Activated CD8-positive, alpha-beta memory T cell treated with anti-CD3 and anti-CD28 coated beads, Interleukin-2, amount 50 U/mL, for 1 hour (primary cell): ENCODE measurements around the gene IFT172.

Source experiments
- DNase-seq: peaks from one replicate; pipeline ENCODE4 v3.0.0-alpha.2; 2020; ENCODE audit errors: extremely low read depth

IFT172 gene

DNA sequence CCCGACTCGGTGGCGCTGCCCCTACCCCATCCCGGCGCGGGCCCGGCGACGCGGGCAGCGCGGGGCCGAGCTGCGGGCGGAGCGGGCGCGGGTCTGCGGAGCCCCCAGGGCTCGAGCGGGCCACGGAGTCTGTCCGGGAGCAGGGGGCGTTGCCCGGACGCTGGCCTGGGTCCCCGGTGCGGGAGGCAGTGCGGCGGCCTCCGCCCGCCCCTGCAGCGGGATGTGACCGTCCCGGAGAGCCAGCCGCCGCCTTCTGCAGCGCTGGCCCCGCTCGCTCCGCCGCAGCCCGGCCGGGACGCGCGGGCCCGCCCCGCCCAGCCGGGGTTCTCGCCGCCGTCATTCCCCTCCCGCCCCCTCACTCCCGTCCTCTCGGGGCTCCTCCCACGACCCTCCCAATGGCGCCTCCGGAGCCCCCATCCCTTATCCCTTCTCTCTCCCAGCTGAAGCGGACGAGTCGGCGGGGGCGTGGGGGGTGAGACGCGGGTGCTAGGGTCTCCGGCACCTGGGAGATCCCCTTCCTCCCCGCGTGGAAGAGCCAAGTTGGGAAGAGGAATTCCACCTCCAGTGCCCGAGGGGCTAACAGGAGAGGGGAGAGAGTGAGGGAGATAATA, 5.5 kb upstream of the IFT172 start, which contains the start of gene FNDC4:
Gene FNDC4, minus strand, starts transcription at position 257 of the 611 bp plus-strand sequence. CDS start 521 bp downstream, outside the sequence.
- DNase-seq, result no peak

DNA sequence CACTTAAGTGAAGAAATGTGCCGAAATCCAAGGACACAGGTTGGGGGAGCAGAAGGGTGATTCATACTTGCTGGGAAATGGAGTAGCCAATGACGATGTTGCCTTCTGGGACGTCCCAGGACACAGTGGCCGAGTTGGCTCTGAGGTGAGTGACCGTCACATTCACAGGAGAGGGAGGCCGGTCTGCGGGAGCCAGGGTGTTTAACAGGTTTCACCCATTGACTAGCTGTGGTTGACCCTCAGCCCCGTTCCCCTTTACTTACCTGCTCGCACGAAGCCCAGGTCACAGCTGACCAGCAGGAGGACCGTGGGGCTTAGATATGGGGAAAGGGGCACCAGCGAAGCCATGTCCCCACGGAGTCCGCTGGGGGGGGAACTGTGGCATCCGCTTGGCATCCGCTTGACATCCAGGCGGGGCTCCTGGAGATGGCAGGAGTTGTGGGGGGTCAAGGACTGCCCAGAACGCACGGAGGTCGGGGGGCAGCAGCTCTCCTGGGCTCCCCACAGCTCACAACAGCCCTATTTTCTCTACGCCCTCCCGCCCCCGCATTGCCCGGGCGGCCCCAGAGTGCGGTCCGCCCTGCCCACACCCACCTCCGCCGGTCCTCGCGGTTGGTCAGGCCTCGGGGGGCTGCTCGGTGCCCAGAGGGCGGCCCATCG, 4.9 kb upstream of the IFT172 start:
- no peak for DNase-seq

DNA sequence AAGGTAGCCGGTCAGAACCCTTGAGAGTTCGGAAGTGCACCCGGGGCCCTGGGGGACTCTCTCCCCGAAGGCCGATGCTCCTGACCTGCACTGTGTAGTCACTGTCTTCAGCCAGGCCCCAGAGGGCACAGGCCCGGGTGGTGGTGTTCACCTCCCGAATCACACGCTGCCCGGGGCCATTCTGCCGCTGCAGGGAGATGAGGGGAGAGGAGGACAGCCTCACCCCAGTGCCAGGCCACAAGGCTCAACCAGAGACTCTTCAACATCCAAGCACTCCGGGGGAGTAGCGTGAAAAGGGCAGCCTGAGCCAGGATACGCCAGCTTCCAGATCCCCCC, 4.4 kb upstream of the IFT172 start:
- no peak for DNase-seq

DNA sequence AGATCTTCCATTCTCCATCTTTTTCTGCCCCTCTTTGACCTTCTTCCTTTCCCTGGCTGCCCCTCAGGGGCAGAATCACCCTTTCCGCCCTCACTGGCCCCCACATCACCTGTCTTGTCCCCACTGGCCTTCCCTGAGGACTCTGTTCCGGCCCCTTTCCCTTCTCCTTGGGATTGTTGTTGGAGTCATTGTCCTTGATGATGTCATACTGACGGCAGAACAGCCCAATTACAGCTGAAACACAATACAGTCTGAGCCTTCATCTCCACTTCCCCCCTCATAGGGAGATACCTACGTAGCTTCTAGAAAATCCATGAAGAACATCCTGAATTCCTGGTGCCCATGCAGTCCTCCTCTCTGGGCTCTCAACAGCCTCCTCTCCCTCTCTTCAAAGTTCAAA, 3.0 kb upstream of the IFT172 start:
- no peak for DNase-seq

DNA sequence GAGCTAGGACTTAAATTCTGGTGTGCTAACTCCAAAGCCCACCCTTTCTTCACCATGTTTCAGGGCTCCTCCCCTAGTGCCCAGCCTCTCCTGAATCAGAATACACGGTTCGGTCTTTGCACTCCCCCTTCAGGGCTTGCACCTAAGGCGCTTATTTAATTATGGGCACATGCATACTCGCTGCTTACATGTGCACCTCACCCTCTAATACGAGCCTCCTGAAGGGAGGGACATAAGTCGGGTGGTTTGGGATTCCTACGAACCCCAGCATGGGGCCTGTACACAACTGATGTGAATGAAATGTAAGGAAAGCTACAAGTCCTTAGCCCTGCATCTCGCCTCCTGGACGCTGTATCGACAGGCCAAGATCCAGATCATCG, 435 bp downstream of the IFT172 start:
- peak; percentile 13 for DNase-seq

DNA sequence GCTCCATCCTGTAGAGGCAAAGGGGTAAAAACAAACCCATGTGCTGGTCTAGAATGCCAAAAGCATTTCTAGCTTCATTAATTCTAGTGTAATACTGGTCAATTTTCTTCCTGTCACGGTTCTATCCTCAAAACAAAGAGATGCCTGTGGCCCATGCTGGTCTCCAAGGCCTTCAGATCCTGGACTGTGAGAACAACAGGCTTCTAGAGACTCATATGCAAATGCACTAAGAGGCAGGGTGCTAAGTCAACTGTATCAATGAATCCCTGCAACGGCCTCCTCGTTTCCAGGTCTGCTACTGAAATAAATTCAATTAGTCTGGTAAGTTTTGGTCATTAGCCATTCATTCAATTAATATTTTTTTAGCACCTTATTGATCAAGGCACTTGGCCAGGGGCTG, 4.0 kb downstream of the IFT172 start:
- DNase-seq, result no peak

DNA sequence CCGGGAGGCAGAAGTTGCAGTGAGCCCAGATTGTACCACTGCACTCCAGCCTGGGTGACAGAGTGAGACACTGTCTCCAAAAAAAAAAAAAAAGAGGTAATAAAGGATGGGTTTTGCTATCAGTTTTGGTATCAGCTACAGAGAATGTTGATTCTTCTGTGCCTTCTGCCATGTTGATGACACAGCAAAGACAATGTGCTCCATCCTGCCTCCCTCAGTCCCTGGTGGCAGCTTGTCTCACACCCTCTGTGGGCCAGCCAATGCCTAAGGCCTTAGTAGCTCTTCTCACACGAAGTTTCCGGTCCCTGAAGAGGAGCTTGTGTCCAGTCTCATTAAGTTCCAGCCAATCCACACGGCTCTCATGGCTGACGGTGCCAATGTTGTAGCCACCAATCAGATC, 17.6 kb downstream of the IFT172 start:
- DNase-seq, result no peak

DNA sequence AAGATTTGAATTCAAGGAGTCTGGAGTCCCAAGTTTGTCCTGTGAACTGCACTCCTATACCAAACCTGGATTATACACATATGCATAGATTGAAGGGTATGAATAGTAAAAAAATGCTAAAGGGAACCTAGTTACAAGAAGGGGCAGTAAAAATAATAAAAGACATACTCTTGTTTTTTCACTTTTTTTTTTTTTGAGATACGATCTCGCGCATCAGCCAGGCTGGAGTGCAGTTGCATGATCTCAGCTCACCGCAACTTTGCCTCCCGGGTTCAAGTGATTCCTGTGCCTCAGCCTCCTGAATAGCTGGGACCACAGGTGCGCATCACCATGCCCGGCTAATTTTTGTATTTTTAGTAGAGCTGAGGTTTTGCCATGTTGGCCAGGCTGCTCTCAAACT, 25.1 kb downstream of the IFT172 start:
- DNase-seq, result no peak

DNA sequence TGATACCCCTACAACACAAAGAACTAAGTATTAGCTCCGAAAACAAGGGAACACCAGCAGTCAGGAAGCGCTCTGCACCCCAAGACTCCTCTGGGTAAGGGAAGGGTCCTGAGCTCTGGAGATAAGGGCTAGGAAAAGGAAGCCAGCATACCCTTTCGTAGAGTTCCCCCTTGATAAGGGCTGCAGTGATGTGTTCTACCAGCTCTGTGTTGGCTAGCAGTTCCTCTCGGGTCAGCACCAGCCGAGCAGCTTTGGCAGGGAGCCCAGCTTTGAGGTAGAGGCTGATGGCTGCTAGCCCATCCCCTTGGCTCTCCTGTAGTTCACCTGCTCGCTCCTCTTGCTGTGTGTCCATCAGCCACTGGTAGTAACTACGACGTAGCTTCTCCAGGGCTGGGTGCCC, 28.4 kb downstream of the IFT172 start:
- DNase-seq, result no peak

DNA sequence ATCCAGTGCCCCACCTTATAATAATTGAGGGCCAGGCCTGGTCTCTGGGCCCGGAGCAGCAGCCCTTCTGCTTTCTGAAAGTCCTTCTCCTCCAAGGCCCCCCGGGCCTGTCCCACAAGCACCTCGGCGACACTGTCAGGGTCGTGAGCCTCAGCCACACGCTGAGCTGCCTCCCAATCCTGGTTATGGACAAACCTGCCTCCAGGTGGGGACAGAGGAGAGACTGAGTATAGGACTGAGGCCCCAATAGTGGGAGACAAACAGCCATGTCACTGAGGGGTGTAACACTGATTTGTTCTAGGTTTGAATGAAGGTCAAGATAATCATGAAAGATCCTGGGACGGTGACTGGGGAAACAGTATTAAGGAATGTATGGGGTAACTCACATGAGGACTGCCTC, 35.6 kb downstream of the IFT172 start:
- DNase-seq, result no peak

DNA sequence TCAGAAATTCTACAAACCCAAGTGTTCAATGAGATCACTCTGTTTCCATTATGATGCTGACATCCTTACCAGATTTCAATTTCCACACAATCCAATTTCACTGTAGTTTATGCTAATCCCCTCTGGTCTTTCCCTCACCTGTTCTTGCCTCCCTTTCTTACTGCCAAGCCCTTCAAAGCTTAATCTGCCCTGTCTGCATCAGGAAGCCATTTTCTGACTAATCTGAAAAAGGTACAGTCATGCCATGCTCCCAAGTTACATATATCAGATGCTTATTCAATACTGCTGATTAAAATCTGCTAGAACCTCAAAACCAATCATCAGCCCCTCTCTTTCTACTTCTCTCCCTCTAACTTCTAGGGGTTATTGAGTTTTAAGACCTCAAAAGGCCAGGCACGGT, 38.4 kb downstream of the IFT172 start:
- no peak for DNase-seq

DNA sequence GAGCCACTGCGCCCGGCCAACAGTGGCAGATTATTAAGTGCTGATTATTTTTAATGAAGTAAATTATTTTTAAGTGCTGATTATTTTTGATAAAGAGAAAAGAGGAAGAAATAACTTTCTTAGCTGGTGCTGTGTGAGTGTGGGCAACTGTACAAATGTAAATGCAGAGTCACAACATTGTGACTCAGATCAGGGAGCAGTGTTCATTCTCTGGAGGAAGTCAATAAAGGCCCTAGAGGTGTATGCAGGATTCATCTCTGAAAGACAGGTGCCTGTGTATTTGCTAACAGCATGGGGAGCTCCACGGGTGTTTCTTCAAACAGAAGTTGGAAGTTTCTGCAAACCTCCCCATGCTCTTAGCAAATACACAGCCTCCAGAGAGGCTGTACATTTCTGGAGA, 41.2 kb downstream of the IFT172 start:
- DNase-seq, result no peak

DNA sequence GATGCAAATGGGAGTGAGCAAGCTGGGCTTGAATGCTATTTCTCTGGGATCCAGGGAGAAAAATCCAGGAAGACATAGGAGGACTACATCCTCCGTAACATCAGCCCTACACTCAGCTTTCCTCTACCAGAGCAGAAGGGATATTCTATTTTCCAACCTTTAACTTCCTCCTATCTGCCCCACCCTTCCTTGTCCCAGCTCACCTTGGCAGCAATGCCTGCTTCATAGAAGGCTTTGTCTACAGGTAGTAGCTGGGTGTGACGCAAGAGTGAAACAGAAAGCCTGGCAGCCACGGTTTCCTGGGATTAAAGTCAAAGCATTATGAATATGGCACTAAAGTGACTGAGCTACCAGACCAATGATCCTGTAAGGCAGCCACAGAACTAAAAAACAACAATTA, 43.5 kb downstream of the IFT172 start:
- no peak for DNase-seq

DNA sequence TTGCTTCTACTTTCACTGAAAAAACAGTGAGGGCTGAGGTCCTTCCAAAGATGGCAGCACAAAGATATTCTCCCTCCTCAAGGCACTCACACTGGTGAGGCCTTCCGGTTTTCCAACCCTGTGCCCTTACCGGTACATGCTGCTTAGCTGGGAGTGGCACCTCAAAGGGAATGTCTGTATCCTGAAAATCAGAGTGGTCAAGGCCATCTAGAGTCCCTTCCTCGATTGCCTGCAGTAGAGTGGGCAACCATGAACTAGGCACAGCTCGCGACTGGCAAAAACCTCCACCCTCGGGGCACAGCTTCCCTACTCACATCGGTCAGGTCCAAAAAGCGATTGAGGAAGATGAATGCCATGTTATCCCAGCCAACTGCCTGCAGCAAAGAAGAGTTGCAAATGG, 43.9 kb downstream of the IFT172 start:
- DNase-seq, result no peak

DNA sequence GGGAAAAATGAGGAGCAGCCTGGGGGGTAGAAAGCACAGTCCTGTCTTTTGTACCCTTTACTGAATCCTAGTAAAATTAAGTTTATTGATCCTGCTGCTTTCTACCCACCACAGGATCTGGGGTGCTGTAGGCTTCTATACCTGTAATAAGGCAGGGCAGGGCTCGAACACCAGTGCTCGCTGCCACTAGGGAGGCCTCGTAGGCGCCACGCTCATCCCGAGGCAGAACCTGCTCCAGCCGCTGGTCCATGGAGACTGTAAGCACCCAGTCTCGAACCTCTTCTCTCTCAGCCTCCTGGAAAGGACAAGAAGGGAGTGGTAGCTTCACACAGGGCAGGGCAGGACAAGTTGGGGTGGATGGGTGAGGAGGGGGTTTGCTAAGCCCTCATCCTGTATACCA, 44.4 kb downstream of the IFT172 start:
- no peak for DNase-seq

DNA sequence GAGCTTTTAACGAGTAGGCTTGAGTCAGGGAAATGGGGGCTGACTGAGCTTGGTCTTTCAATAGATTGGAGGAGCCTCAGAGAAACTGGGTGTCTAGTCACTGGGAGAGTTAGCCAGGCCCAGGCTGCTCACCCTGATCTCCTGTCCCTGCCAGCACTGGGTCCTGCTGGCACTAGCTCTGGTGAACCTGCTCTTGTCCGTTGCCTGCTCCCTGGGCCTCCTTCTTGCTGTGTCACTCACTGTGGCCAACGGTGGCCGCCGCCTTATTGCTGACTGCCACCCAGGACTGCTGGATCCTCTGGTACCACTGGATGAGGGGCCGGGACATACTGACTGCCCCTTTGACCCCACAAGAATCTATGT, 46.6 kb downstream of the IFT172 start:
- no peak for DNase-seq

DNA sequence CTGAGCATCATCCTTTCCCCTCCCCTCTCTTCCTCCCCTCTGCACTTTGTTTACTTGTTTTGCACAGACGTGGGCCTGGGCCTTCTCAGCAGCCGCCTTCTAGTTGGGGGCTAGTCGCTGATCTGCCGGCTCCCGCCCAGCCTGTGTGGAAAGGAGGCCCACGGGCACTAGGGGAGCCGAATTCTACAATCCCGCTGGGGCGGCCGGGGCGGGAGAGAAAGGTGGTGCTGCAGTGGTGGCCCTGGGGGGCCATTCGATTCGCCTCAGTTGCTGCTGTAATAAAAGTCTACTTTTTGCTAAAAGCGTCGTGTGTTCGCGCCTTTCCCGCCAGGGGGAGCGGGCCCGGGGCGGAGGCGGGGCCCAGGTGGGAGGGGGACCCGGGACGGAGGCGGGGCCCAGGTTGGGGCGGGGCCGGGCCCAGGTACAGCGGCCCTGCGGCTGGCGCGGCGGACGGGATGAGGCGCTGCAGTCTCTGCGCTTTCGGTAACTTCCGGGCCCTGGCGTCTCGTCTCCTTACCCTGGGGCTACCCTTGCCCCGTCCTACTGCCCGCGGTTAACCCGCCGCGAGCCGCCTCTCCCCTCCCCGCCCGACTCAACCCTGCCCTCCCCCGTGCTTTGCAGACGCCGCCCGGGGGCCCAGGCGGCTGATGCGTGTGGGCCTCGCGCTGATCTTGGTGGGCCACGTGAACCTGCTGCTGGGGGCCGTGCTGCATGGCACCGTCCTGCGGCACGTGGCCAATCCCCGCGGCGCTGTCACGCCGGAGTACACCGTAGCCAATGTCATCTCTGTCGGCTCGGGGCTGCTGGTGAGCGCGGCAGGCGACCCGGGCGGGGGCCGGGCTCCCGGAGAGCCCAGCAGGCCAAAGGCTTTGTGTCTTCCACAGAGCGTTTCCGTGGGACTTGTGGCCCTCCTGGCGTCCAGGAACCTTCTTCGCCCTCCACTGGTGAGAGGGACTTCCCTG, 47.3 kb downstream of the IFT172 start, which contains the start of gene KRTCAP3:
Gene KRTCAP3, plus strand, starts transcription at position 424 of the 962 bp plus-strand sequence. Its CDS starts 32 bp downstream, at position 456.
- no peak for DNase-seq

DNA sequence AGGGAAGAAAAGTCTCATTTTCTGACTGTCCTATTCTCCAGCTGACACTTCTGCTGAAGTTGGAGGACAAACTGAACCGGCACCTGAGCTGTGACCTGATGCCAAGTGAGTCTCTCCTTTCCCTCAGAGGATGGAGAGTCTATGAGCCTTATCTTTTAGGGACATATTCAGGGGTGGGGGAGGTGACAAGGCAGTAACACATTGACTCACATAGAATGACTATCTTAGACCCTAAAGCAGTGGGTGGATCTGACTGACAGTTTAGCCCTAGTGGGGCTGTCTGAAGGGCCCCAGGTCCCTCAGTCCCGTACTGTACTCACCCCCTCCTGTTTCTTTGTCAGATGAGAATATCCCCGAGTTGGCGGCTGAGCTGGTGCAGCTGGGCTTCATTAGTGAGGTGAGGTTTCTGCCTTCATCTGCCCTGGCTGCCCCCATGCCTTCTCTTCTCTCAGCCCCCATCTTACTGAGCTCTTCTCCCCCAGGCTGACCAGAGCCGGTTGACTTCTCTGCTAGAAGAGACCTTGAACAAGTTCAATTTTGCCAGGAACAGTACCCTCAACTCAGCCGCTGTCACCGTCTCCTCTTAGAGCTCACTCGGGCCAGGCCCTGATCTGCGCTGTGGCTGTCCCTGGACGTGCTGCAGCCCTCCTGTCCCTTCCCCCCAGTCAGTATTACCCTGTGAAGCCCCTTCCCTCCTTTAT, 48.2 kb downstream of the IFT172 start:
- DNase-seq, result no peak

DNA sequence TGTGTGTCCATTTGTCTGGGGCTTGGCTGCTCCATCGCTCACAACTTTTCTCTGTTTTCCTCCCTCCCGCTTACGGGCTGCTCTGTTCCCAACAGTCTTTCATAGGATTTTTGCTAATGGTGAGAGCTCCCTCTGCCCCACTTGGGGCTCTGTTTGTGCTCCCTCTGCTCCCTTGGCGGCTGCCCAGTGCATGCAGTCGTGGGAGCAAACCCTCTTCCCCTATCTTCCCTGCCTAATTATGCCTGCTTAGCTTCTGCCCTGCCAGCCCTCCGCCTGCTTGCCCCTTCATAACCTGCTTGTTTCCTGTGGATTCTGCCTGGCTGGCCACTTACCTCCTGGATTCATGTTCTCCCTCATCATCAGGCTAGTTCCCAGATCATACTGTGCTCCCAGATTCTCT, 53.9 kb downstream of the IFT172 start:
- DNase-seq, result no peak

DNA sequence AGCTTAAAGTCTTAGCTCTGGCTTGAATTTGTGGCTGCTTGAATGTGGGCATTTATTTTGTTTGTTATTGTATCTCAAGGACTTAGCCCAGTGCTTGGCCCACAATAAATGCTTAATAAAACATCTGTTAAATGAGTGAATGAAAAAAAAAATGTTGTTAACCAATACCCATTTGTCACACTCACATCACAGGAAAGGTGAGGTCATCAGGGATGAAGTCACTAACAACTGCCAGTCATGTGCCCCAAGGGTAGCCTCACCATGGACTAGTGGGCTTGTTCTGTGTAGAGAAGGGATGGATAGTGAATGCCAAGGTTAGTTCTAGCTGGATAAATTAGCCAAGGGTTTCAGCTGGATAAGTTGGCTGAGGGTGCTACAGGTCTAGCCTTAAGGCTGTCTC, 58.1 kb downstream of the IFT172 start:
- DNase-seq, result no peak

DNA sequence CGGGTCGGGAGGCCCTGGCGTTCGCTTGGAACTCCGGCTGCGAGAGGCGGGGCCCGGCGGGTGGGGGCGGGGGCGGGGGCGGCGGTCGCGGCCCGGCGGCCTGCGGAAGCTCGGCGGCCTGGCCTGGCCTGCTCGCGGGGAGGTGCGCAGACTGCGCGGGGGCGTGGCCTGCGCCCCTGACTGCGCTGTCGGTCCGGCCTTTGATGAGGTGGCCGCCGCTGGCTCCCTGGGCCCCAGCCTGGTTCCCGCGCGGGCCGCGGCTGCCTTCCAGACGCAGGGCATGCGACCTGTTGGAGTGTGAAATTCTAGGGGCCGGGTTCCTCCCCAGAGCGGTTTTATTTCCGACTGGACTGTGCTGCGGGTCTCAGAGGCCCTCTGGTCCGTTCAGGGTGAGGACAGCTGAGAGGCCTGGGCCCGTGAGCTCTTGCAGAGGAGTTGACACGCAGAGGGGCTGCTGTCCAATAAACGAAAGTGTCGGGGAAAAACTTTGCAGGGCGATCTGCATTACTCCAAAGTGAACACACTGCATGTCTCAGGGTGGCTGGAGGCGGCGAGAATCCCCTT, 60.5 kb downstream of the IFT172 start:
- DNase-seq, result no peak
